AG09309 (cell line): Measurements from ENCODE around the gene LARP1B.
"Not testable (repeated sequence)": the region's sequence is repeated elsewhere in the genome, so short reads cannot be mapped to it uniquely, and the experiment has no call there.

Experiments
- DNase-seq: peaks from one replicate; pipeline ENCODE4 v3.0.0-alpha.2; 2010; ENCODE audit warnings: low read depth
- H3K4me3 ChIP-seq: 2 replicates; pipeline ENCODE4 v1.5.1; 2011; ENCODE audit warnings: mild to moderate bottlenecking, low read depth, low read length, moderate library complexity; ENCODE audit not compliant: control insufficient read depth
- CTCF ChIP-seq: IDR thresholded peaks from 2 replicates; pipeline ENCODE4 v1.5.1; 2011; ENCODE audit warnings: mild to moderate bottlenecking, low read depth, low read length, inconsistent platforms; ENCODE audit not compliant: insufficient read depth, control insufficient read depth; ENCODE audit errors: missing control alignments

The LARP1B gene

DNA sequence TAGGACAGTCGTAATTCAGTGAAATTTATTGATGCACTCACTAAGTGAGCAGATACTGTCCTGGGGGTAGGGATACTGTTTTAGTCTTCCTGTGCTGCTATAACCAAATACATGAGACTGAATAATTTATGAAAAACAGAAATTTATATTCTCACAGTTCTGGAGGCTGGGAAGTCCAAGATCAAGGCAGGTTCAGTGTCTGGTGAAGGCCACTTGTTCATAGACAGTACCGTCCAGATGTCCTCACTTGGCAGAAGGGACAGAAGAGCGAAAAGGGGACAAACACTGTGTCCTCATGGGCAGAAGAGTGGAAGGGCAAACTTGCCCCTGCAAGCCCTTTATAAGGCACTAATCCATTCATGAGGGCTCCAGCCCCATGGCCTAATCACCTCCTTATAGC is 180.9 kb downstream of the LARP1B start:
- TF ChIP-seq CTCF, result no peak
- H3K4me3 ChIP-seq, result no peak overlapping the region
- DNase-seq, result no peak

DNA sequence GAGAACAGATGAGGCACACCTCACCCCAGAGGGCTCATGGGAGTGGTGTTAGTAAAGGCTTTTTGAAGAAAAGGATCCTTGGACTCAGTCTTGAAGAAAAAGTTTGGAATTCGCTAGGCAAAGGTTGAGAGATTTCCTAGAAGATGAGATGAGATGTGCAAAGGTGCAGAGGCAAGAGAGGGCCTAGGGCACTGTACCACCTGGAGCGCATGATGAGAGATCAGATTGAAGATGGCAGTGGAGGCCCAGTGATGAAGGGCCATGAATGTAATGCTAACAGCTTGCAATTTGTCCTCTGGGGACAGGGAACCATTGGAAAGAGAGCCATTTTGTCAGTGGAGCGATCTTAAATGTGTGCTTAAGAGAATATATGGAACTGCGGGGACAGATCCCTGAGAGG is 181.5 kb downstream of the LARP1B start:
- TF ChIP-seq CTCF, result no peak
- DNase-seq, result no peak

DNA sequence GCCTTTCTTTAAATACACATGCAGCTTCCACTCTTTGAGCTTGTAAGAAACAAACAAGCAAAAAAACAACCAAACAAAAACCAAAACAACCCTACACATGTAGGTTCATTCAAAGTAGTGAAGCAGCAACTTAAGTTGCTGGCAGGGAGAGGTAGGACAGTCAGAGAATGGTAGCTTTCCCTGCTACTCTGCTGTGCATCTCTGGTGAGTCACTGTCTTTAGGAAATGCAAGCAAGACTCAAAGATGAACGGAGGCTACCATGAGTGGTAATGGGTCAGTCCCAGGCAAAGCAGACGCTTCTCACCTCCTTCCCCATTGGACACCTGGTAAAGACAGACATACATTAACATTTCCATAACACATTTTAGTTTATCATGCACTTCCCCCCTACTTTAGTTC is 183.3 kb downstream of the LARP1B start:
- DNase-seq, result no peak
- TF ChIP-seq CTCF, result no peak

More for the DNA sequence above, 181.5 kb downstream of the LARP1B start:
- H3K4me3 ChIP-seq, result no peak overlapping the region

DNA sequence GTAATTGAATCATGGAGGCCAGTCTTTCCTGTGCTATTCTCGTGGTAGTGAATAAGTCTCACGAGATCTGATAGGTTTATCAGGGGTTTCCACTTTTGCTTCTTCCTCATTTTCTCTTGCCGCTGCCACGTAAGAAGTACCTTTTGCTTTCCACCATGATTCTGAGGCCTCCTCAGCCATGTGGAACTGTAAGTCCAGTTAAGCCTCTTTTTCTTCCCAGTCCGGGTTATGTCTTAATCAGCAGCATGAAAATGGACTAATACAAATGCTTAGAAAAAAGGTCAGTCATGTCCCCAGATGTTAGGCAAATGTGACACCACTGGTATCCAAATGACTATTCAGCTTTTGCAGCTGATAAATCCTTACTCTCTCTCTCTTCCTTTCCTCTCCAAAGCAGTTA is 184.3 kb downstream of the LARP1B start:
- H3K4me3 ChIP-seq, DNase-seq: not testable (repeated sequence)

More for the DNA sequence above, 183.3 kb downstream of the LARP1B start:
- H3K4me3 ChIP-seq, result no peak overlapping the region

DNA sequence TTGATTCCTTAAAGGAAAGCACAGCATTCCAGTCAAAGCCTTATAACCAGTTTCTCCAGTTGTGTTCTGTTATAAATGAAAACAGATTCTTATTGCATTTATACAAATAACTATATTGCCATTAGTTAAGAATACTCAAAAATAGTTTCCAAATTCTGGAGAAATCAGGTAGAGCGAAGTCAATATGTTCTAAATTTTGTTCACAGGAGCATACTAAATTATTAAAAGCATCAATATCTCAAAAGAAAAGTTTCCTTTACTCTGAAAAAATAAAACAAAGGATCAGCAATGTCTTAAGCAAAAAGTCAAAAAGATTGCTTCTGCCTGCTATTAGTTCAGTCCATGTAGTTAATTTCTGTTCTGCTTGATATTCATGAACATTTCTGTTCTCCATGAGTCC is 186.8 kb downstream of the LARP1B start:
- no peak overlapping the region for H3K4me3 ChIP-seq
- DNase-seq, result no peak
- no peak for TF ChIP-seq CTCF

DNA sequence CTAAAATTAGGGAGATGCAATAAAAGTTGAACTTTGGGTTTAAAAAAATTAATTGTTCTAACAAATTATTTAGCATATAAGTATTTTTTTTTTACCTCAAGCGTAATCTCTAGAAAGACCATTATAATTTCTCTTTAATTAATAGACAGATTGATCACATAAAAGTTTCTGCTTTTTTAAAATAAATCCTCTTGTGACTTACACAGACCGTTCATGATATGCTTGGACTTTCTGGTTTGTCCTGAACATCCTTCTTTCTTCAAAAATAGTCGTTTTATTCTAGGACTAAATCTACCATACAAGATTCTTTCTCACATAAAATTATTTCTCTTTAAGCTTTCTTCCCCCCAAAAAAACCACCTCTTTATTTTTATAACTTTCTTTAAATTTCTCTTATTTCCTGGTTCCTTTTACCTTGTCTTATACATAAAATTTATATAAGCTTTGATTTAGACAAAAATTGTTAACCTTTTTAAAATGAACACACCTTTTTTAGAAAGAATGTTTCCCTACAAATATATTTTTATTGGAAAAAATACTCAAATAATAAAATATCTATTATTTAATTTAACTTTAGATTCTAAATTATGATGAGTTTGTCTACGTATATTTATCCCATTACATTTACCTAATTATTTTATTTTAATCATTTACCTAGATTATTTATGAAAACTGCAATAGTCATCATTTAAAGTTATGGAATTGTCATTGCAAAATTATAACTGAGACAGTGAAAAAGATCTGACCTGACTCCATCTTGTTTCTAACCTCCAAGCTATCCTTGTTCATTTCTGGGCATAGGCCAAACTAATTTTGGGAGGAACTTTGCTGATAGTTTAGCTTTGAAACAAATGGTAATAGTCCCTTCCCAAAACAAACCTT is 188.9 kb downstream of the LARP1B start:
- H3K4me3 ChIP-seq, result no peak overlapping the region
- TF ChIP-seq CTCF, result no peak
- DNase-seq, result no peak

- DNase-seq, result no peak
- no peak overlapping the region for H3K4me3 ChIP-seq
- TF ChIP-seq CTCF, result no peak
Observed at GRCh38 chr4:128255906-128256305, 194.8 kb downstream of the LARP1B start.
